HG02610 (cell line): ENCODE measurements around the gene DCST2.

Experiments used
- ATAC-seq: cut with Tn5 transposase; IDR thresholded peaks from one replicate; pipeline ENCODE4 v1.9.1; 2021; ENCODE audit warnings: mild to moderate bottlenecking, moderate library complexity; ENCODE audit not compliant: unreplicated experiment

Gene DCST2

DNA sequence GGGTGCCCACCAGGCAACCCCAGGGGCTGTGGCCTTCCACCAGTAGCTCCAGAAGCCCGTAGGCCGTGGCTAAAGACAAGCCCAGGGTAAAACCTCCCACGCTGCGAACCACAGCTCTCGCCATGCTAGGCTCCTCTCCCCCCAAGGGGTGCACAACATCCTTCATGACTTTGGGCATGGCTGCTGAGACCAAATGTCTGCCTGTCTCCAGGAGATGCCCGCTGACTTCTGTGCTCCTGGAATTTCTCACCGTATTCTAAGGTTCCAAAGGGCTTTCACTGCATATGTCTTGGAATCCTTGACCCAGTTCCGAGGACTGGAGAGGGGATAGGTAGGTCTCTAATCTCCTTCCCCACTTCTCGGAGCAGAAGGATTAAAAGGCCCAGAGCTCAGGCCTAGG lies at the start of gene DCST2, which contains the start of gene DCST1:
Gene DCST2, minus strand, starts transcription at position 258 of the 400 bp plus-strand sequence. Its CDS starts 80 bp downstream, at position 178.
Gene DCST1, plus strand, starts transcription at position 301 of the 400 bp plus-strand sequence. CDS start 213 bp downstream, outside the sequence.
- ATAC-seq = no peak

DNA sequence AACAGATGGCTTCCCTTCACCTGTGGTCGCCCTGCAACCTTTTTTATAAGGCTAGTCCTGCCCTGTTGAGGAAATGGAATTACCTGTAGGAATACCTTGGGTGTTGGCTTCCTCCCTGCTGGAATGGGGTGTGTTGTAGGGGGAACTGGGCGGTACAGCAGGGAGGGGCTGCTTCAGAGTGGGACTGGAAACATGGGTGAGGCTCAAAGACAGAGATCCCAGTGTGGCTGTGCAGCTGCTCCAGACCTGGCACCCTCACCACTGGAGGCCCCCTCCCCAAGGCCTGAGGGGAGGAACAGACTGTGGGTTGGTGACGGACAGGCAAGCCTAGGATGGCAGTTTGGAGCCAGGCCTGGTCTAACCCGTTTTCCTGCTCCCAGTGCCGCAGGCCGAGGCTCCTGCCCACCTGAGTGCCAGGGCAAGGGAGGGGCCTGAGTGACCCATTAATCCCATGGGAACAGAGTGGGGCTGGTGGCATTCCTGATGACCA lies 49.5 kb upstream of the DCST2 start:
- no peak for ATAC-seq

DNA sequence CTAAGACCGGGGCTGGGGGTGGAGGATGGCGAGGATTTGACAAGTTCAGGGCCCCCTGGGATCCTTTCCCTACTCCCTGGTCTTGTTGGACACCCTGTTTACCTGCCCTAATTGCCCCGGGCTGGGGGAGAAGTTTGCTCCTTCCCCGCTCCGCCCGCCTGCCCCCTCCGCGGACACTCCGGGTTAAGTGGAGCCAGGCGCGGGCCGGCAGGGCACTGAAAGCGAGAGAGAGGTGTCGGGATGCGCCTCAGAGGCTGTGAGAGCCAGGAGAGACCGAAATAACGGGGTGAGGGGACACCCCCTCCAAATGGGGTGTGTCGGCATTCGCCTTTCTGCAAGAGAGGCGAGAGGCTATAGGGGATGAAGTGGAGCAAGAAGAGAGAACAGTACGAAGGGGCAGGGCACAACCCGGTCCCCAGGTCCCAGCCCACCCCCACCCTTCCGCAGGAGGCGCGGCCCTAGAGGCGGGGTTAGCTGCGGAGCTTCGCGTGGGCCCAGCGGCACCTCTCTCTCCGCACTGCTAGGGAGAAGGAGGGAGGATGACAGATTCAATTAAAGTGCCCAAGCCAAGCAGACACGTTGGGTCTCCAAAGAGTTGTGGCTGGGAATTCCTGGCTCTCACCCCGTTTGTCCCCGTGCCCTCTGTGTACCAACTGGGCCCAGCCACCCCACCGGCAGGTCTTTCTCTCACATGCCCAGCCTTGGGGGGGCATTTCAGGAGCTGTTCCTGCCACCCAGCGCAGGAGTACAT lies 48.9 kb upstream of the DCST2 start:
- ATAC-seq = no peak

DNA sequence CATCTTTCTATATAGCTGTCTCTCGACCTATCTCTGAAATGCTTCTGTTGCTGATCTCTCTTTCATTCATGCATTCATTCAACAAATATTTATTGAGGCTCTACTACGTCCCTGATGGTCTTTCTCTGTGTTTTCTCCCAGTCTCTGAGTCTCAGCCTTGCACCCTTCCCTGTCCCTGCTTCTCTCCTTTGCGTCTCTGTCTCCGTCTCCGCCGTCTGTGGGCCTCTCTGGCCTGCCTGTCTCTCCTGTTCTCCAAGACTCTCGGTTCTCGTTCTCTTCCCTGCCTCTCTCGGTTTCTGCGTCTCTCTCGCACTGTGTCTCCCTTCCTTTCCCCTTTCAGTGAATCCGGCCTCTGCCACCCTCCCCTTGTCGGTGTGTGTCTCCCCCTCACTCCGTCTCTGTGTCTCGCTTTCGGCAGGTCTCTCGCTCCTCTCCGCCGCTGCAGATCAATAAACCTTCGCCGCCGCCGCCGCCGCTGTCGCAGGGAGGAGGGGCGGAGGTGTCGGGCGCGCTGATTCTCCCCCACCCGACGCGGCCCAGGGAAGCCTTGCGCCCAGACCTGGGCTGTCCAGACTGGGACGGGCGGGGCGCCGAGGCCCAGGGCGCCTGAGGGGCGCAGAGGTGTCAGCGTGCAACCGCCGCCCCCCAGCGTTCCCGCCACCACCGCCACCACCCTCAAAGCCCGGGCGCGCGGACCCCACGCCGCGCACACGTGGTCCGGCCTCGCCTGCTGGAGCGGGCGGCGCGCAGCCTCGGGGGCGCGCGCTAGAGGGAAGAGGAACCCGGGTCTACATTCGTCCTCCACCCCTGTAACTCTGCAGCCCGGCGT lies 48.1 kb upstream of the DCST2 start:
- no peak for ATAC-seq

DNA sequence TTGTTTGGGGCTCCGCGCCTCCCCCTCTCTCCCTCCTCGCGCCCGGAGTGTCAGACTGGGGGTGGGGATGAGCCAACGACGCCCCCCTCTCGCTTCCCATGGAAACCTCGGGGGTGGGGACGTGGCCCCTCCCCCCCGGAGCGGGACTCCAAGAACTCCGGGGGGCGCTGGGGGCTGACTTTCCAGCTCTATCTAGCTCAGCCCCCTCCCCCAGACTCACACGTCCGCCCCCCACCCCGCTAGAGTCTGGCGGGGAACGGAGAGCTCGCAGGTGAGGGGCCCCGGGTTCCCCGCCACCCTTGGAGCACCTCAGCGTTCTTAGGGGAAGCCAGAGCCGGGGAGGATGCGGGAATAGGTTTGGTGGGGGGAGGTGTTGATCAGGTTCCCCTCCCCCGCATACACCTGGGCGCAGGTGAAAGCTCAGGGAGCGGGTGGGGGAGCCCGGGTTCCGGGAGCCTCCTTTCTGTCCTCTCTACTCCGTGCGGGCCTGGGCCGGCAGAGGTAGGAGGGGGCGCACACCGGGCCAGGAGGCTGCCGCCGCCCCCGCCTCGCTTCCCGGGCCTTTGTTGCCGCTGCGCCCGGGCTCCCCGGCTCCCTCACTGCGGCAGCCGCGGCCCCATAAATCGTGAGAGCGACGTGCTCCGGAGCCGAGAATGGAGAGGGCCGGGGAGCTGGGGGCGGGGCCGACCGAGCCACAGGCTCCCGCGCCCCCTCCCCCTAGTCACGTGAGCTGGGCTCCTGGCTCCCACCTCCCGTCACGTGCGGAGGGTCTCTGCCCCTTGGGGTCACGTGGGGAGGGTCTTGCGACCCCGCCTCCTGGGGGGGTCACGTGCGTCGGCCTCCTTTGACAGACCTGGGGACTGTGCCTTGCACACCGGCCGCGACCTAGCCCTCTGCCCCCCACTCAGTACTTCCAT lies 47.0 kb upstream of the DCST2 start:
- no peak for ATAC-seq

DNA sequence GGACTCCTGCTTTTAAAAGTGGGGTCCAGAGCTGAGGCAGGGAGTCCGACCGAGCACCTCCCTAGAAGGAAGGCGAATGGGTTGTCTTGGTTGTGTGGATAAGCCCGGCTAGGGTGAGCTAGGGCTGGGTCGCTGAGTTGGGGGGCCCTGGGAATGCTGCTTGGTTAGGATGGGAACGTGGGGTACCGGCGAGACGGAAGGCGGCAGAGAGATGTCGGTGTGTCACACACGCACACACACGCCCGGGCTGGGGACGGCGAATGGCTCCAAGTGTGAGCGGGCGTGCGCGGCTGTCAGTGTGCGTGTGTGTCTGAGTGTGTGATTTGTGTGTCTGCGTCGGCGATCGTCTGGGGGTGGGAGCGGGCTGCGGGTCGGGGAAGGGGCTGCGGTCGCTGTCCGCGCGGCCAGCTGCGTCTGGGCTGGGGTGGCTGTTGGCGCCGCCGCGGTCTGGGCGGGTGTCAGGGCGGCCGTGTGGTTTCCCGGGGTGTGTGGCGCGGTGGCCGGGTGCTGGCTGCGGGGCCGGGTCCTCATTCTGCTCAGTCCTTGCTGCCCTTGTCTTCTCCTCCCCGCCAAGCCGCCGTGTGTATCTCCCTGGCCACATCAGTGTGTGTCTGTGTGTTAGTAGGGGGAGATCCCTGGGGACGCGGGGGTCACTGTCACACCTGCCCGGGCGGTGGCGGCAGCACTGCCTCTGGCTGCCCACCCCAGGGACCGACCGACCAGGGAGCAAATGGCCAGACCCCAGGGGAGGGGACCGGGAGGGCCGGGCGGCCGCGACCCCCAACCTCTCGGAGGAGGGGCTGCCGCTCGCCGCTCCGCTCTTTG lies 46.1 kb upstream of the DCST2 start:
- ATAC-seq = no peak

DNA sequence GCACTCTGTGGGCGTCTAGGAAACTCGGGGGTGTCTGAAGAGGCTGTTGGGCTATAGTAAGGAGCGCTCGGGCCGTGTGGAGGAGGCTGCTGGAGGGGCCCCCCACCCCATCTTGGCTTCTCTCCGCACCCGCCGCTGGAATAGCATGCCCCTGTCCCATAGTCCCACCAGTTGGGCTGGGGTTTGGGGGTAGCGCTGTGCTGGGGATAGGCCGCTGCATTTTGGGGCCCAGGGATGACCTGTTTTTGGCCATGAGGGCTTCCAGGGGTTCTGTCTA lies 45.6 kb upstream of the DCST2 start:
- no peak for ATAC-seq

DNA sequence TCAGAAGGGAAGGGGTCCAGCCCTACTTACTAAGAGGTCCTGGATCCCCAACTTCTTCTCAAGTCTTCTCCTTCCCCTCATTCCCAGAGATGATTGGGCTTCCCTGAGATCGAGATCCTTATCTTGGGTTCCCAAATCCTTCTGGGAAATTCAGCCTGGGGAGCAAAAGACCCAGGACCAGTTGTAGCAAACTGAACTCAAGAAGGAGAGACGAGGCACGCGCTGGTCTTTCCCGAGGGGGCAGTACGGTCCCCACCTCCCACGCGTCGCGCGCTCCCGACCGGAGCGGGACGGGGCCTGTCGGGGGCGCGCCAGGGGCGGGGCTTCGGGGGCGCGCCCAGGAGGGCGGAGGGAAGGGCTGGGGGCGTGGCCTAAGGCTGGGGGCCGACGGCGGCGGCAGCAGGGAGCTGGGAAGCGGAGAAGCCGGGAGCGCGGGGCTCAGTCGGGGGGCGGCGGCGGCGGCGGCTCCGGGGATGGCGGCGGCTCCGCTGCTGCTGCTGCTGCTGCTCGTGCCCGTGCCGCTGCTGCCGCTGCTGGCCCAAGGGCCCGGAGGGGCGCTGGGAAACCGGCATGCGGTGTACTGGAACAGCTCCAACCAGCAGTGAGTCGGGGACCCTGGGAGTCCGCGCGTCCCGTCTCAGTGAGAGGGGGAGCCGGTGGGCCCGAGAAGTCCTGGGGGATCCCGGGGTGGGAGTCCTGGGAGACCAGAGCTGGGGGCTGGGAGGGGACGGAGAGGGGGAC lies 45.1 kb upstream of the DCST2 start, which contains the start of gene EFNA3:
Gene EFNA3, plus strand, starts transcription at position 369 of the 741 bp plus-strand sequence. Its CDS starts 105 bp downstream, at position 474.
- no peak for ATAC-seq

DNA sequence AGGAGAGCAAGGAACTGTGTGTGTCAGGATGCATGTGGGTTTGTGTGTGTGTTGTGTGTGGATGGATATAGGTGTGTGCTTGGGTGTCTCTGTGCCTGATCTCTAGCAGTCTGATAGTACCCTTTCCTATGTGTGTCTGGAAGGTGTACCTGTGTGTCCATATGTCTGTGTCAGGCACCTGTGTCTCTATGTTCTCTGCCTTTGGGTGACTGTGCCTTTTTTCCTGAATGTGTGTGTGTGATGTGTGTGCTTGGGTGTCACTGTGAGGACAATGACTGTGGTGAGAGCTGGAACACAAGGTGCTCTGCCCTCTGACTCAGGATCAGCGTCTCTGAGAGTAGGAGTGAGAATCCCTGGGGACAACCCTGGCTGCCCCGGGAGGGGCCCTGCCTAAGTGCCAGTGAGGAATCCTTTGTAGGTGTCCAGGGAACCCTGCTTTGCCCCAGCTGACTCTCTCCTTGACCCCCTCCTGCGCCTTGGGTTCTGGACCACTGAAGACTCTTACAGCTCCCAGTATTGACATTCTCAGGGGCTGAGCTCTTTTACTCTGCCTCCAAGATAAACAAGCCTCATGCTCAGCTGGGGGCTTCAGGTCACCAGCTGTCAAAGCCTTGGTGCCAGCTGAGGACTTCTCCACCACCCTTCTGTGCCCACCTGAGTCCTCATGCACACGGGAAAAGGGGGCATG lies 44.3 kb upstream of the DCST2 start:
- ATAC-seq = no peak

DNA sequence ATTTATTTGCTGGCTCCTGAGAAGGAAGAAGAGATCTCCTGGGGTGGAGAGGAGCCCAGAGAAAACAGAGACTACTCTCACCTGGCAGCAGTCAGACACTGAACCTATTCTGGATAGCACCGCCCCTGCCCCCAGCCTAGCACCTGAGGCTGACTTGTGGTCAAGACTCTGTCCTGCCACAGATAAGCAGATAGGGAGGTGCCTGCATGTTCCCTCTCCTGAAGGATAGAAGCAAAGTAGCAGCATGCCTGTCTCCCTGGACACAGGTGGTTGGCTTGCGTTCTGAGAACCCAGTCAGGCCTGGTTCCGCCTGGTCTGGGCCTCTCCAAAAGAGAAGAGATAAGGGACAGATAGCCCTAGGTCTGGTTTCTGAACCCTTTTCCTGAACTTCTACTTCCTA lies 43.8 kb upstream of the DCST2 start:
- ATAC-seq = no peak

DNA sequence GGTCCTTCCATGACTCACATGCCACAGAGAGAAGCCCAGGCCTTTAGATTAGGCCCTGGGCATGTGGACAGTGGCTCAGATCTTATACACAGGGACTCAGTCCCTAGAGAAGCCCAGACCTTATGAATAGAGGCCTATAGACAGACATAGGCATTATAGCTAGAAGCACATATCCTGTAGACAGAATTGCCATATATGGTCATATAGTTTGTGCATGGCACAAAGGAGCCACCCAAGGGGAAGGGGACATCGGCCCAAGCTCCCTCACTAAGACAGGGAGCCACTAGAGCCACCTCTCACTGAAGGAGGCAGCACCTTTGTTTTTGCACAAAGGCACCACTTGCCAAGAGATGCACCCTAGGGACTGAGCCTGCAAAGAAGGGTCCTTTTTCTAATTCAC lies 42.8 kb upstream of the DCST2 start:
- no peak for ATAC-seq

DNA sequence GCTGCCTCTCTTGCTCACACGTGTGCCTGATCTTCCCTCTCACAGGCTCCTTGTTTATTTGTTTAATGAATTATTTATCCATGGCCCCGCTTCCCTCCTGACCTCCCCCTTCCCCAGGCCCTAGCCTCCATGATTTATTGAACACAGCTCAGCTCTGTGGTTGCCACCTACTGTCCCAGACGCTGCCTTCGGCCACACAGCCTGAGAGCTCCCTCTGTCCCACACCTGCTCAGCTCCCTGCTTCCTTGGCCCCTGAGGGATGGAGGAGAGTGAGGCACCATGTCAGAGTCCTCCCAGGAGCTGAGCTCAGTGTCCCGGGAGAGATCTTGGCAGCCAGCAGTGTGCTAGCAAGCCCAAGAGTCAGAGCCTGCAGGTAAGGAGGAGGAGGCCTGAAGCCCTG lies 42.0 kb upstream of the DCST2 start:
- no peak for ATAC-seq

DNA sequence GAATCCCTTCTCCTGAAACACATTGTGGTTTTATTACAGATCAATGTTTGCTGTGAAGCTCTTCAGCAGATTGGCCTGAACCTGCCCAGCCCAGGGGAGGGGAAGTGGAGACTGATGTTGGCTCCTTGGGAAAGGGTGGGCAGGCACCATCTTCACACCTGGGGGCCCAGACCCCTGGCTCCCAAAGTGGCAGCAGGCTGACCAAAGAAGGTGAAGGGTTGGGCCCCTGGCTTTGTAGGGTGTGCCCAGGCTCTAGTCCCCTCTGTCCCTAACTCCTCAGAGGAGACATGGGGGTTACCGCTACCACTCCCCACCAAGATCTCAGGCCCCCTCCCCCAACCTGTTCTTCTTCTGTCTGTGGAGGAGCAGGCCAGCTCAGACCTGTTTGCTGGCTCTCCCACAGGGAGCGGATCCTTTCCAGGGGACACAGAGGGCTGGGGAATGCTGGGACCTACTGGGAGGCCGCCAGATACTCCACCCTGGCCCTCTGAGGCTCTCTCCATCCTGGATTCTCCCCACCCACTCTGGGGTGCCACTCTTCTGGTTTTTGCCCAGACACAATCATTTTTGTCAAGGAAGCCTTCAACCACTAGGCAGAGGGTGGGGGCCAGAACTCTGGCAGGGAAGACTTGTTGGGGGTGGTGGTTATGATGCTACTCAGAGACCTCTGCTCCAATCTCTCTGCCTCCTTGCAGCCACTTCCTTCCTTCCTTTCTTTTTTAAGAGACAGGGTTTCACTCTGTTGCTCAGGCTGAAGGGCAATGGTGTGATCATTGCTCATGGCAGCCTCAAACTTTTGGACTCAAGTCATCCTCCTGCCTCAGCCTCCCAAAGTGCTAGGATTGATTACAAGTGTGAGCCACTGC lies 40.0 kb upstream of the DCST2 start:
- ATAC-seq = no peak

DNA sequence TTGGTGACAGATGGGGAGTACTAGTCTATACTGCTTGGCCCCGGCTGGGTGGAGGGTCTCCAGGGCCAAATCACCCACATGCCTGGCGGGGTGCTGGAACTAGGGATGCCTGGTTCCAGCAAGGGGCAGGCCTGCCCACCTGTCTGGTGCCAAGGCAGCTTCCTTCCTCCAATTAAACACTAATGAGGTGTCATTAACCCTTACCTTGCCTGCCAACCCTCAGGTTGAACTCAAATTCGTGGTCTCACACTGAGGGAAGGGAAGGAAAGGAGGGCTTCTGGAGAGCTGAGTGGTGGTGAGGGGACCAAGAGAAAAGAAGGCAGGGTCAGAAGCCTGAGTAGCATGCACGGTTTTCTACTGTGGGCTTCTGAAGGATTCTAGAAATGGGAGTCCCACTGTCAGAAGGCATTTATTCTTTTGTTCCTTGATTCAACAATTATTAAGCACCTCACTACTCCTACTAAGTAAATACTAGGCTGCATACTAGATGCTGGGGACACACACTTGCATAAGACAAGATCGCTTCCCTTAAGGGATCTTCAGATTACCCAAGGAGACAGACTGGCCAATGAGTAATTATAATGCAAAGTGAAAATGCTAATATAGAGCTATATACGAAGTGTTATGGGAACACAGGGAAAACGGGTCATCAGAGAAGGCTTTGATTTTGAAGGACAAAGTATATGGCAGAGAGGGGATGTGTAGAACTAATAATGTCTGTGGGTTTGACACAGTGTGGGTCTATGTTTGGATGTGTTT lies 39.1 kb upstream of the DCST2 start:
- ATAC-seq = no peak

DNA sequence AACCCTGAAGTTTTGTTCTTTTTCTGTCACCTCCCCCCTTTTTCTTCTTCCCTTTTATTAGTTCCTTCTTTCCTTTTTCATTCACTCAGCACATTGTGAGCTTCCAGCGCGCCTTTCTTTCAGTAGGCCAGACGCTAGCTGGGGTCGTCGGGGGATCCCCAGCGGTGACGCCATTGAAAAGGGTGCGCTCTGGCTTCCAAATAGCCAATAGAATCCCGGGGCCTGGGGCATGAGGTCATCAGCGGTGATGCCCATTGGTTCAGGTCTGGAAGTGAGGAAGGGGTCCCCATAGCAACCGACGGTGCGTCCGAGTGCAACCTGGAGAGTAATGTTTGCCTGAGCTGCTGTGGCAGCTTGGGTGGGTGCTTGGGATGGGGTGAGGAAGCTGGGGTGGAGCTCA lies 38.1 kb upstream of the DCST2 start:
- no peak for ATAC-seq

DNA sequence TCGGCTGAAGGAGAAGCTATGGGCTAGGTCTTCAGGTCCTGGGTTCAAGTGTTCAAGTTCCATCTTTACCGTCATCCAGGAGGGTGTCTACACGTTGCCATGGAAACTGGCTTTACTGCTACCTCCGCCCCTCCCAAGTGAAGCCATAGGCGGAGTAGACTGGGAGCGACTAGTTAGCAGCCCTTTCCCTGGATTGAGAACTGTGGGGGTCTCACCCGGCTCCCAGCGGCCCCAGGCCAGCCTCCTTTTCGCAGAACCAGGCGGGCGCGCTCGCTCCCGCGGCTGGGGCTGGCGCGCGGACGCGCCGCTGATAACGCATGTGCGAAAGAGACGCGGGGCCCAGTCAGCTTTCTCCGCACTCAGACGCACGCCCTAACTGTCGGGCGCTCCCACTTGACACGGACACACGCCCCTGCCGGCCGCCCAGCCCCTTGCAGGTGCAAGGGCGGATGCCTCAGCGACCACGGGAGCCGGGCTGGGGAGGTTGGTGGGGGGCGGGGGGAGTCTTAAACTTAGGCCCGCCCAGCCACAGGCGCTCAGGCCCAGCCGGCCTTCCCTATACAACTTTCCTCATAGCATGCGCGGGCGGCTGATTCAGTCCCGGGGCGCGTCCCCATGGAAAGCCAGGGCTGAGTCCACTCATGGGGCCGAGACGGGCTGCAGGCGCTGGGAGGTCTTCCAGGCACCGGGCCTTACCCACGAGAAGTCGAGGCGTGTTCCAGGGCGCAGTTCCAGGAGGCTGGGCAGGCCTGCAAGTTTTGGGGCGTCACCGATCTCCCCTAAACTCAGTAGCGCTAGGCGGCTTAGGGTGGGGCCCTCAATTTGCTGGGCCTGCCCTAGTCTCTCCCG lies 37.4 kb upstream of the DCST2 start:
- peak; percentile 76 for ATAC-seq
